Vagina (tissue), 2 donors: ENCODE measurements around the gene TAS2R38. TPM values are rescaled to one million over a fixed set of nuclear protein-coding genes. Genes with fewer than 3 reads are reported as not detected.

Source experiments
- DNase-seq, 2 donors: peaks; one replicate each; pipeline ENCODE4 v3.0.0-alpha.2; 2017; ENCODE audit errors: extremely low spot score in 2 of 2
- H3K27ac ChIP-seq: fragments of 200-600 bp; sonication (generic); one replicate; pipeline ENCODE4 v1.5.1; 2019
- H3K27me3 ChIP-seq: fragments of 200-600 bp; sonication (generic); one replicate; pipeline ENCODE4 v1.5.1; 2019
- H3K36me3 ChIP-seq, 2 donors: fragments of 200-600 bp; sonication (generic); one replicate each; pipeline ENCODE4 v1.5.1; 2017 to 2019
- H3K4me1 ChIP-seq: fragments of 200-600 bp; sonication (generic); one replicate; pipeline ENCODE4 v1.5.1; 2019
- H3K4me3 ChIP-seq, 2 donors: fragments of 200-600 bp; sonication (generic); 1 replicate in 1 of 2; 2 replicates in 1 of 2; pipeline ENCODE4 v1.5.1; 2016 to 2019
- H3K9me3 ChIP-seq: fragments of 200-600 bp; sonication (generic); one replicate; pipeline ENCODE4 v1.5.1; 2019
- CTCF ChIP-seq, 3 experiments: fragments of 450-650 bp in 2 of 3; fragments of 200-600 bp in 1 of 3; sonication (generic) in 1 of 3; IDR thresholded peaks; one replicate each; pipeline ENCODE4 v1.5.1; 2017 to 2019; ENCODE audit warnings: antibody characterized with exemption in 3 of 3, mild to moderate bottlenecking in 2 of 3, moderate library complexity in 2 of 3
- POLR2A ChIP-seq, 2 donors: fragments of 450-650 bp; IDR thresholded peaks; one replicate each; pipeline ENCODE4 v1.6.1; 2017; ENCODE audit warnings: antibody characterized with exemption in 2 of 2, mild to moderate bottlenecking in 2 of 2, moderate library complexity in 2 of 2
- POLR2AphosphoS5 ChIP-seq, 2 donors: sonication (generic); formaldehyde crosslinking; IDR thresholded peaks; one replicate each; pipeline ENCODE4 v1.9.0; 2017; ENCODE audit warnings: antibody characterized with exemption in 2 of 2, mild to moderate bottlenecking in 2 of 2, low read depth in 1 of 2; ENCODE audit not compliant: insufficient read depth in 1 of 2
- intact Hi-C: fragments of 100-400 bp; cut with DNase I; formaldehyde crosslinking; loops from one replicate; pipeline ENCODE4 v1.15.1; 2023
- total RNA-seq: library from RNA; depleted of rRNA; stranded (reverse); fragments of >200 nt; gene quantifications from one replicate; pipeline ENCODE4 v1.2.3, GENCODE V29; 2016

Gene TAS2R38
- total RNA-seq, 1 donor from 2014 or later: not detected

- no peak for DNase-seq
- intact Hi-C loops: no loop called here
- Histone ChIP-seq H3K4me1 (no peaks in the 10 kb centered on the region), H3K4me3 (no peak overlapping the region), H3K27me3 (no peaks in the 10 kb centered on the region), H3K9me3 (no peaks in the 10 kb centered on the region), H3K36me3 (no peaks in the 10 kb centered on the region), H3K27ac (no peak overlapping the region)
- TF ChIP-seq POLR2A (IDR thresholded peaks at IDR 0.05) (no peak), POLR2AphosphoS5 (IDR thresholded peaks at IDR 0.05; ENCODE audit: insufficient read depth in 1 of 2, low read depth in 1 of 2) (no peak), CTCF (IDR thresholded peaks at IDR 0.05) (no peak)
These were observed 25.6 kb upstream of the TAS2R38 start for GRCh38 chr7:141999058-141999623.

- no peaks in the 10 kb centered on the region for H3K4me1 ChIP-seq
- DNase-seq: no peak
- intact Hi-C loops: no loop called here
- no peak for TF ChIP-seq POLR2A (IDR thresholded peaks at IDR 0.05)
- TF ChIP-seq POLR2AphosphoS5 (IDR thresholded peaks at IDR 0.05; ENCODE audit: insufficient read depth in 1 of 2, low read depth in 1 of 2): no peak
- TF ChIP-seq CTCF (IDR thresholded peaks at IDR 0.05): no peak
- no peak overlapping the region for H3K27ac ChIP-seq
- H3K4me3 ChIP-seq: no peak overlapping the region
- H3K36me3 ChIP-seq: no peaks in the 10 kb centered on the region
- no peaks in the 10 kb centered on the region for H3K27me3 ChIP-seq
- H3K9me3 ChIP-seq: no peaks in the 10 kb centered on the region
These were observed 19.8 kb upstream of the TAS2R38 start for GRCh38 chr7:141993354-141993753.

- no peak for DNase-seq
- H3K27ac ChIP-seq: no peak overlapping the region
- no peaks in the 10 kb centered on the region for H3K27me3 ChIP-seq
- H3K4me3 ChIP-seq: no peak overlapping the region
- intact Hi-C loops: no loop called here
- no peak for TF ChIP-seq CTCF (IDR thresholded peaks at IDR 0.05)
- TF ChIP-seq POLR2AphosphoS5 (IDR thresholded peaks at IDR 0.05; ENCODE audit: insufficient read depth in 1 of 2, low read depth in 1 of 2): no peak
- TF ChIP-seq POLR2A (IDR thresholded peaks at IDR 0.05): no peak
- H3K36me3 ChIP-seq: no peaks in the 10 kb centered on the region
- no peaks in the 10 kb centered on the region for H3K9me3 ChIP-seq
- no peaks in the 10 kb centered on the region for H3K4me1 ChIP-seq
These were observed 19.1 kb upstream of the TAS2R38 start for GRCh38 chr7:141992688-141993087.

GRCh38 chr7:141992156-141992555, 18.6 kb upstream of the TAS2R38 start:
- Histone ChIP-seq H3K4me3 (no peak overlapping the region), H3K36me3 (no peaks in the 10 kb centered on the region), H3K27me3 (no peaks in the 10 kb centered on the region), H3K27ac (no peak overlapping the region), H3K4me1 (no peaks in the 10 kb centered on the region), H3K9me3 (no peaks in the 10 kb centered on the region)
- no peak for DNase-seq
- no peak for TF ChIP-seq CTCF (IDR thresholded peaks at IDR 0.05)
- TF ChIP-seq POLR2AphosphoS5 (IDR thresholded peaks at IDR 0.05; ENCODE audit: insufficient read depth in 1 of 2, low read depth in 1 of 2): no peak
- TF ChIP-seq POLR2A (IDR thresholded peaks at IDR 0.05): no peak
- intact Hi-C loops: no loop called here

GRCh38 chr7:141991140-141991539, 17.6 kb upstream of the TAS2R38 start:
- Histone ChIP-seq H3K27me3 (no peaks in the 10 kb centered on the region), H3K27ac (no peak overlapping the region), H3K4me1 (no peaks in the 10 kb centered on the region), H3K36me3 (no peaks in the 10 kb centered on the region), H3K9me3 (no peaks in the 10 kb centered on the region), H3K4me3 (no peak overlapping the region)
- intact Hi-C loops: no loop called here
- TF ChIP-seq POLR2AphosphoS5 (IDR thresholded peaks at IDR 0.05; ENCODE audit: insufficient read depth in 1 of 2, low read depth in 1 of 2): no peak
- no peak for TF ChIP-seq POLR2A (IDR thresholded peaks at IDR 0.05)
- no peak for TF ChIP-seq CTCF (IDR thresholded peaks at IDR 0.05)
- DNase-seq: no peak
